Endothelial cell (in vitro differentiated cells): Measurements from ENCODE around the gene RNU1-2. TPM values are rescaled to one million over a fixed set of nuclear protein-coding genes. Genes with fewer than 3 reads are reported as not detected.
A peak's percentile ranks its signal among the peaks of the same experiment; 100 is the strongest.
"Not testable (repeated sequence)": the region's sequence is repeated elsewhere in the genome, so short reads cannot be mapped to it uniquely, and the experiment has no call there.

ENCODE experiments used
- DNase-seq: peaks from one replicate; pipeline ENCODE4 v3.0.0; 2021; ENCODE audit warnings: low spot score
- H3K27ac Mint-ChIP-seq: one replicate; pipeline ENCODE4 v1.8.0; 2021; ENCODE audit warnings: mixed read lengths, inconsistent platforms; ENCODE audit not compliant: unreplicated experiment
- H3K27me3 Mint-ChIP-seq: one replicate; pipeline ENCODE4 v1.8.0; 2021; ENCODE audit warnings: mild to moderate bottlenecking, moderate library complexity, mixed read lengths, inconsistent platforms; ENCODE audit not compliant: unreplicated experiment
- H3K36me3 Mint-ChIP-seq: one replicate; pipeline ENCODE4 v1.8.0; 2021; ENCODE audit warnings: mild to moderate bottlenecking, low read depth, mixed read lengths, inconsistent platforms; ENCODE audit not compliant: unreplicated experiment
- H3K4me1 Mint-ChIP-seq: one replicate; pipeline ENCODE4 v1.8.0; 2021; ENCODE audit warnings: mild to moderate bottlenecking, mixed read lengths, inconsistent platforms; ENCODE audit not compliant: unreplicated experiment
- H3K4me3 Mint-ChIP-seq: one replicate; pipeline ENCODE4 v1.8.0; 2021; ENCODE audit warnings: mild to moderate bottlenecking, mixed read lengths, inconsistent platforms; ENCODE audit not compliant: unreplicated experiment
- H3K9me3 Mint-ChIP-seq: one replicate; pipeline ENCODE4 v1.8.0; 2021; ENCODE audit warnings: mixed read lengths, inconsistent platforms; ENCODE audit not compliant: unreplicated experiment
- total RNA-seq: library from RNA; stranded (reverse); fragmentation: NEBNext Ultra II Directional; extraction: Animal tissue kit (Norgen Biotek cat#: 25700); gene quantifications from one replicate; pipeline ENCODE4 v1.2.1, GENCODE V29; 2021; ENCODE audit not compliant: unreplicated experiment
- TF ChIP-seq, protein P1 (sequence below): fragments of 200-600 bp; sonication (generic); IDR thresholded peaks from one replicate; pipeline ENCODE4 v1.5.0; 2021; ENCODE audit warnings: antibody characterized with exemption; ENCODE audit not compliant: unreplicated experiment

Gene RNU1-2
- total RNA-seq, 1 donor from 2014 or later = 3,428 TPM

DNA sequence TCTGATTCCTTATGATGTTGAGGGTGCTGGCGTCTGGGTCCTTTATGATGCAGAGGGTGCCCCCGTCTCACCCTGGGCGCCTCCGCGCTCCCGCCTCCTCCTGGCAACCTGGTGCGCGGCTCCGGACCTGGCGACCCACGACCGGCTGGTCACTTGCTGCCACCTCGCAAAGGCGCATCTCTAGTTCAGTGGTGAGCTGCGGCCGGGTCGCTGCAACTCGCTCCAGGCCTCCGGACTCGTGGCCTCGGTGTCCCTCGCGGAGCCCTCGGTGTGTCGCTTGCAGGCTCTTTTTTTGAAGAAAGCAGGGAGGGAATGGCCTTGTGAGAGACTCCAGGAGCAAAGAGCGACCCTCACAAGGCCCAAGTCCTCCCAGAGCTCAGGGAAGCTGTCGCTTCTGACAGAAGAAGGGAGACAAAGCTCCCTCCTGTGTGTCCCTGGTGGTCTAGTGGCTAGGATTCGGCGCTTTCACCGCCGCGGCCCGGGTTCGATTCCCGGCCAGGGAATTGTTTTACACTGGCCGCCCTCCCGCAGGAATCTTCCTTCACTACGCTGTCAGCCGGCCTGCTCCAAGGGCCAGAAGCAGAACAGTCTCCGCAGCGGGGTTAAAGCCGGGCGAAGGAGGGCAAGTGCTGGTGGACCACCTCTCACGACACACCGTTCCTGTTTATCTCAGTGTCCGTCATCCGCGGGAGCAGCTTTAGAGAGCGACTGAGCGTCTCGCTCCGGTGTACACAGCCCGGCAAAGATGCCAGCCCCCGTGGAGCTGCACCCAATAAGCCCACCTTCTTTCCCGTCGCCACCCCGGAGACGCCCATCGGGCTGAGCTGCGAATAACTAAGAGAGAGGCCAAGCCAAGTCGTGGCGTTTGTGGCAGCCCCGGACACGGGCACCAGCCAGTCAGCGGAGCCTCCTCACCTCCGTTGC is 23.4 kb upstream of the RNU1-2 start:
- peak overlapping the region; percentile 87 for H3K4me3 Mint-ChIP-seq
- H3K36me3 Mint-ChIP-seq, H3K9me3 Mint-ChIP-seq, H3K4me1 Mint-ChIP-seq, H3K27ac Mint-ChIP-seq: not testable (repeated sequence)
- H3K27me3 Mint-ChIP-seq = peaks cover 15% of the 10 kb centered on the region
- peak; percentile 84 for DNase-seq

DNA sequence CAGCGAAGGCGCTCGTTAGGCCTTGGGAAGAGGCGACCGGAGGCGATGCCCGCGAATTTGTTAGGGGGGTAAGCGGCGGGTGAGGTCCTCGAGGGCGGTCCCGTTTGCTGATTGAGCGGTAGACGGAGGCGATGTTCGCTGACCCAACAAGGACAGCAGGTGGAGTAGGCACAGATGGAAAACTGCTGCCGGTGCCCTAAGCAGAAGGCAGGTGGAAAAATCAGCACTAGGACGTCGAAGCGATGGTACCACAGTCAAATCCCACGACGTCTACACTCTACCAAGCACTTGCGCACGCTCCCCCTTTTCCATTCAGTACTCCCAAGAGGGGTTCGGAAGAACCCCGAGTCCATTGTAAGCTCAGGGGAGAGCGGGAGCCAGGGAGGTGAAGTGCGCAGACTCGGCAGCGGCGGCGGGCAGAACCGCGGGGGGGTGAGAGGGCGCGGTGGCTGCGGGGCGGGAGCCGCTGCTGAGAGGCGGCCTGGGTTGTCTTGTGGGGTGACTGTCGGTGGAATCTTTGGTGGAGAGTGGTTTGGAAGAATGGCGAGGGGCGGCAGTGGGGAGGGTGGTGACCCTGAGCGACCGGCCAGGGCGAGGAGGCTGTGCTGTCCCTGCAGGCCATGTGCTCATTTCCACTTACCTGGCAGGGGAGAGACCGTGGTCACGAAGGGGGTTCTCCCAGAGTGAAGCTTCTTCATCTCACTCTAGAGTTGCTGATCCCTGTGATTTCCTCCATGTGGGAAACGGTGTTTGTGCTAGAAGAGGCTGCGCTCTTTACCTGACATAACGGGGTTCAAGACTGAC is 22.5 kb upstream of the RNU1-2 start:
- Mint-ChIP-seq H3K27me3 (peaks cover 15% of the 10 kb centered on the region), H3K27ac (peak overlapping the region; percentile 38), H3K4me3 (peak overlapping the region; percentile 74)
- not testable (repeated sequence) for H3K9me3 Mint-ChIP-seq, DNase-seq, H3K36me3 Mint-ChIP-seq, H3K4me1 Mint-ChIP-seq

DNA sequence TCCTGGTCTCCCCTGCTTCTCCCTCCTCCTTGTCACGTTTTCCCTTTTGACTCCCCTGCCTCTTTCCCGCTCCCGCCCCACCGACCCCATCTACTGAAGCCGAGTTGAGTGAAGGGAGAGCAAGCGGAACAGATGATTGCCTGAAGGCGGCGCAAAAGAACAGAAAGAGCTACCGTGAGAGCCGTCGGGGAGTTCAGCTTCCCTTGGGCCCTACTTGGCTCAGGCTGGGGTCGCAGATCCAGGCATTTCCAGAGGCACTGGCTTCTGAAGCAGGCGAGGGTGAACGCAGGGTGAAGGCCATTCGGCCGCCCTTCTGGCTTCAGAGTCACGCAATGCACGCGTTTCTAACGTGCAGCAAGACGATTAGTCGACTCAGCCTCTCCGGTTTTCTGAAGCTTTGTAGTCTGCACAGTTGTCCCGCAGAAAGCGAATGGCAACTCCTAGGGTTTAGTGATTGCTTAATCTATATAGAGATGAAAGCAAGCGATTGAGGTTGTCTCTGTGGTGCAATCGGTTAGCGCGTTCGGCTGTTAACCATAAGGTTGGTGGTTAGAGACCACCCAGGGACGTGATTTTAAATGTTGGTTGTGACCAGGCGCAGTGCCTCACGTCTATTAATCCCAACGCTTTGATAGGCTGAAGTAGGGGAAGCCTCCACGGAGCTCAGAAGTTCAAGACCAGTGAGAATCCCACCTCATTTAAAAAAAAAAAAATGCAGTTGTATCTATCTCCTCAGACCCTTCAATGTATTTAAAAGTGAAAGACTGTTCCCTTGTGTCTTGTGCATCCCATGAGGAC is 20.6 kb upstream of the RNU1-2 start:
- H3K4me3 Mint-ChIP-seq, H3K27ac Mint-ChIP-seq, H3K9me3 Mint-ChIP-seq, DNase-seq, H3K4me1 Mint-ChIP-seq, H3K36me3 Mint-ChIP-seq: not testable (repeated sequence)
- peaks cover 15% of the 10 kb centered on the region for H3K27me3 Mint-ChIP-seq

DNA sequence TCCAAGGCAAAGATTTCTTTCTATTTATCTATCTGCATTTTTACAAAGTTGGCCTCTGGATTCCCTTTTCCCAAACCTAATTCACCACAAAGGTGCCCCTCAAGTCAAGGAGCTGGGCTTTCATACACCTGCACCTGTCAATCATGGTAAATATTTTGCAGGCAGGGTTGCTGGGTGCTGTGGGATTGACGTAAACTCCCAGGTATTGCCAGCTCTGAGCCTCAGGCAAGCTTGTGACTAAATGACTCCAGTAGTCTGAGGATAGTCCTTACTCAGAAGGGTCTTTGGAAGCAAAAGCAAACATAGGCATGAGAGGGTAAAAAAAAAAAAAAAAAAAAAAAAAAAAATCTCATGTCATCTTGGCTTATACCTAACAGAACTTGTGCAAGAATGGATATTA is 14.0 kb upstream of the RNU1-2 start:
- H3K27ac Mint-ChIP-seq, H3K4me1 Mint-ChIP-seq, H3K27me3 Mint-ChIP-seq, DNase-seq, H3K4me3 Mint-ChIP-seq, H3K36me3 Mint-ChIP-seq, H3K9me3 Mint-ChIP-seq: not testable (repeated sequence)

DNA sequence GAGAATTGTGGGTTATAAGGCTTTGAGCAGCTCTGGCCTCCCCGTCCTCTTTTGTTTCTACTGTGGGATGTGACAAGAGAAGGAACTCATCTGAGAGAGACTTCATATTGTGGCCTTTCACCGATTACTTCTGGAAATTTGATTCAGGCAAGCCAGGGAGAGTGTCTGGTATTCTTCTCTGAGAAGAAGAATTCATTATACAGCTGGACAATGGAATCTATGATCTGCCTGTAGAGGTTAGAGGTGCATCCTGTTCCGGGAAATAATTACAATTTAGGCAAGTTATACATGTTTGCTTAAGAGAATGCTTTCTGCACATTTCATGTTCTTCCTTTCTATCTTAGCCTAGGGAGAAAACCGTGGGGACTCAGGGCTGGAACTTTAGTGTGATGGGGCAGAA is 12.8 kb upstream of the RNU1-2 start:
- Mint-ChIP-seq H3K9me3 (no peaks in the 10 kb centered on the region), H3K4me3 (no peak overlapping the region), H3K27me3 (peaks cover 3% of the 10 kb centered on the region), H3K27ac (no peak overlapping the region), H3K4me1 (no peaks in the 10 kb centered on the region), H3K36me3 (no peaks in the 10 kb centered on the region)
- TF ChIP-seq, protein P1, sequence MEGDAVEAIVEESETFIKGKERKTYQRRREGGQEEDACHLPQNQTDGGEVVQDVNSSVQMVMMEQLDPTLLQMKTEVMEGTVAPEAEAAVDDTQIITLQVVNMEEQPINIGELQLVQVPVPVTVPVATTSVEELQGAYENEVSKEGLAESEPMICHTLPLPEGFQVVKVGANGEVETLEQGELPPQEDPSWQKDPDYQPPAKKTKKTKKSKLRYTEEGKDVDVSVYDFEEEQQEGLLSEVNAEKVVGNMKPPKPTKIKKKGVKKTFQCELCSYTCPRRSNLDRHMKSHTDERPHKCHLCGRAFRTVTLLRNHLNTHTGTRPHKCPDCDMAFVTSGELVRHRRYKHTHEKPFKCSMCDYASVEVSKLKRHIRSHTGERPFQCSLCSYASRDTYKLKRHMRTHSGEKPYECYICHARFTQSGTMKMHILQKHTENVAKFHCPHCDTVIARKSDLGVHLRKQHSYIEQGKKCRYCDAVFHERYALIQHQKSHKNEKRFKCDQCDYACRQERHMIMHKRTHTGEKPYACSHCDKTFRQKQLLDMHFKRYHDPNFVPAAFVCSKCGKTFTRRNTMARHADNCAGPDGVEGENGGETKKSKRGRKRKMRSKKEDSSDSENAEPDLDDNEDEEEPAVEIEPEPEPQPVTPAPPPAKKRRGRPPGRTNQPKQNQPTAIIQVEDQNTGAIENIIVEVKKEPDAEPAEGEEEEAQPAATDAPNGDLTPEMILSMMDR = no peak
- no peak for DNase-seq

DNA sequence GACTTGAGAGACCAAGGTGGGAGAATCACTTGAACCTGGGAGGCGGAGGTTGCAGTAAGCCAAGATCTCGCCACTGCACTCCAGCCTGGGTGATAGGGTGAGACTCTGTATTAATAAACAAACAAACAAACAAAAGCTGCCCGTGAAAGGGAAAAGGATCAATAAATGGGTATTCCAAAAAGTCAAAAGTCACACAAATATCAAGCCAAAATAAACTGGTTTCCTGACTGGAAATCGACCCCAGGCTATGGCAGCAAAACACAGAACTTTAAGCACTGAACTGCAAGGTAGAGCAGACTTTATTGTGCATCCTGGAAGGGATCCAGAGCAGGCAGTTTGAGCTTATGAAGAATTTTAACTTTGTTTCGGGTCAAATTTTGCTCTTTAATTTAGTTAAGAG is 11.3 kb upstream of the RNU1-2 start:
- H3K36me3 Mint-ChIP-seq, H3K9me3 Mint-ChIP-seq, H3K4me3 Mint-ChIP-seq, DNase-seq, H3K27ac Mint-ChIP-seq, H3K27me3 Mint-ChIP-seq: not testable (repeated sequence)
- peaks cover 11% of the 10 kb centered on the region for H3K4me1 Mint-ChIP-seq
